PFSK-1 (cell line): ENCODE data around the gene HFE.

Source experiments
- FOXP2 ChIP-seq: optimal IDR thresholded peaks from 2 replicates; pipeline ENCODE3; 2011; ENCODE audit warnings: borderline replicate concordance, control low read depth, inconsistent platforms; ENCODE audit not compliant: insufficient read depth; ENCODE audit errors: extremely low read length, extremely low read depth
- POLR2AphosphoS5 ChIP-seq: IDR thresholded peaks from 2 replicates; pipeline ENCODE4 v1.6.1; 2012; ENCODE audit warnings: low read depth, mild to moderate bottlenecking, control low read depth, low read length, moderate library complexity
- SIN3A ChIP-seq: IDR thresholded peaks from 2 replicates; pipeline ENCODE4 v1.6.1; 2012; ENCODE audit warnings: mild to moderate bottlenecking, low read length, moderate library complexity, borderline replicate concordance; ENCODE audit not compliant: insufficient read depth
- TAF1 ChIP-seq: IDR thresholded peaks from 2 replicates; pipeline ENCODE4 v1.6.1; 2012; ENCODE audit warnings: low read length, control low read depth, borderline replicate concordance; ENCODE audit not compliant: insufficient read depth
- TF ChIP-seq, protein P1 (sequence below), 2 experiments: IDR thresholded peaks; 2 replicates each; pipeline versions ENCODE4 v1.6.1 to v1.8.0; 2011 to 2012; ENCODE audit warnings: low read depth in 2 of 2, low read length in 2 of 2, control low read depth in 1 of 2, inconsistent platforms in 1 of 2, mild to moderate bottlenecking in 1 of 2, moderate library complexity in 1 of 2; ENCODE audit not compliant: insufficient read depth in 1 of 2

Gene HFE

DNA sequence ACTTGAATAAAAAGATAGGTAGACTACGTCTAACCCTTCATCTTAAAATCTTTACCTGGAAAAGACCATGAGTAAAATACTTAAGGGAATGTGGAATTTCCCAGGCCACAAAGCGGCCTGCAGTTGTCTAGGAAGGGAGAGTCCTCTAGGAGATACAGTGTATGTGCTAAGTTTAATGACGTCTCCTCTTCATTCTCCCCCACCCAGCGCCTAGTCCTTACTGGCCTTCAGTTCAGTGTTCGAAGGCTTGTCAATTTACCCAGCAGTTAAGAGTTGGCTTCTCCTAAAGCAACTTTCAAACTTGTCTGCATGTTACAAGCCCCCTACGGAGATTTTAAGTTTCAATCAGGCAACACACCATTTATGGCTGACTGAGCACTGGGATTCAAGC, 35.2 kb downstream of the HFE start:
- no peak for TF ChIP-seq FOXP2
- TF ChIP-seq, protein P1, sequence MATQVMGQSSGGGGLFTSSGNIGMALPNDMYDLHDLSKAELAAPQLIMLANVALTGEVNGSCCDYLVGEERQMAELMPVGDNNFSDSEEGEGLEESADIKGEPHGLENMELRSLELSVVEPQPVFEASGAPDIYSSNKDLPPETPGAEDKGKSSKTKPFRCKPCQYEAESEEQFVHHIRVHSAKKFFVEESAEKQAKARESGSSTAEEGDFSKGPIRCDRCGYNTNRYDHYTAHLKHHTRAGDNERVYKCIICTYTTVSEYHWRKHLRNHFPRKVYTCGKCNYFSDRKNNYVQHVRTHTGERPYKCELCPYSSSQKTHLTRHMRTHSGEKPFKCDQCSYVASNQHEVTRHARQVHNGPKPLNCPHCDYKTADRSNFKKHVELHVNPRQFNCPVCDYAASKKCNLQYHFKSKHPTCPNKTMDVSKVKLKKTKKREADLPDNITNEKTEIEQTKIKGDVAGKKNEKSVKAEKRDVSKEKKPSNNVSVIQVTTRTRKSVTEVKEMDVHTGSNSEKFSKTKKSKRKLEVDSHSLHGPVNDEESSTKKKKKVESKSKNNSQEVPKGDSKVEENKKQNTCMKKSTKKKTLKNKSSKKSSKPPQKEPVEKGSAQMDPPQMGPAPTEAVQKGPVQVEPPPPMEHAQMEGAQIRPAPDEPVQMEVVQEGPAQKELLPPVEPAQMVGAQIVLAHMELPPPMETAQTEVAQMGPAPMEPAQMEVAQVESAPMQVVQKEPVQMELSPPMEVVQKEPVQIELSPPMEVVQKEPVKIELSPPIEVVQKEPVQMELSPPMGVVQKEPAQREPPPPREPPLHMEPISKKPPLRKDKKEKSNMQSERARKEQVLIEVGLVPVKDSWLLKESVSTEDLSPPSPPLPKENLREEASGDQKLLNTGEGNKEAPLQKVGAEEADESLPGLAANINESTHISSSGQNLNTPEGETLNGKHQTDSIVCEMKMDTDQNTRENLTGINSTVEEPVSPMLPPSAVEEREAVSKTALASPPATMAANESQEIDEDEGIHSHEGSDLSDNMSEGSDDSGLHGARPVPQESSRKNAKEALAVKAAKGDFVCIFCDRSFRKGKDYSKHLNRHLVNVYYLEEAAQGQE (IDR thresholded peaks at IDR 0.05; ENCODE audit: insufficient read depth in 1 of 2, low read depth in 2 of 2, low read length in 2 of 2), result no peak
- TF ChIP-seq POLR2AphosphoS5, result no peak
- no peak for TF ChIP-seq SIN3A
- no peak for TF ChIP-seq TAF1

DNA sequence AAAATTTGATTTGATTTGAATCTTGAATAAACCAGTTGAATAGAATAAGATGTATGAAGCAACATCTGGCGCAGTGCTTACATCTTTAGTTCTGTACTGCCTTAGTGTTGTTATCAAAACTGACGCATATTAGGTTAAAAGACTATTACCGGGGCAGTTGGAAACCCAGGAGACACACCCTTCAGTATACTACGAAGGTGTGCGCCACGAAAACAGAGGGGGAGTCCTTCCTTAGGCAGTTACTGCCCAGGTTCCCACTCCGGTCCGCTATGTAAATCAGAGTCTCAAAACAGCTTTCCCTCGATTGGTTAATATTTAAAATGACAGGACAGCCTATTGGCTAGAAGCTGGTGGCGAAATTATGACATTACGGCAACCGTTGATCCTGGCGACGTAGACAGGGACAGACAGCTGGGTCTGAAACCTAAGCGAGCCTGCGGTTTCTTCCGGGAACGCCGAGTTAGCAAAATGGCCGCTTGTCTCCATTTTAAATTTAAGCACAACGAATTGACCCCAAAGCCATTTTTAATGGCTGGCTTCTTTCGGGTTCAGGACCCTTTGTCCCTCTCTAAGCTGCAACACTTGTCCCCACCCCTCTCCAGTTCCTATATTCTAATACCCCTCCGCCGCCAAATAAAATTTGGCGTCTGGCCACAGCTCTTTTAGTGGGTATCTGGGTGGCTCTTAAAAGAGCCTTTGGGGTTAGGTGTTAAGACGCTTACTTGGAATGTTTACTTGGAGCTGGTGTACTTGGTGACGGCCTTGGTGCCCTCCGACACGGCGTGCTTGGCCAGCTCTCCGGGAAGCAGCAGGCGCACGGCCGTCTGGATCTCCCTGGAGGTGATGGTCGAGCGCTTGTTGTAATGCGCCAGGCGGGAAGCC, 35.8 kb downstream of the HFE start:
- TF ChIP-seq POLR2AphosphoS5, result peak; percentile 74; the same call in 1 of the 2 replicates
- TF ChIP-seq SIN3A, result peak; percentile 99
- TF ChIP-seq FOXP2, result no peak
- peak; percentile 69; the same call in 1 of the 2 replicates for TF ChIP-seq TAF1
- TF ChIP-seq, protein P1 (IDR thresholded peaks at IDR 0.05; ENCODE audit: insufficient read depth in 1 of 2, low read depth in 2 of 2, low read length in 2 of 2), result peak; percentile 46 to 75; a peak in 3 of 4 replicates

GRCh38 chr6:26123675-26123946, 36.4 kb downstream of the HFE start:
- TF ChIP-seq, protein P1 (IDR thresholded peaks at IDR 0.05; ENCODE audit: insufficient read depth in 1 of 2, low read depth in 2 of 2, low read length in 2 of 2), result no peak
- no peak for TF ChIP-seq SIN3A
- TF ChIP-seq FOXP2, result no peak
- TF ChIP-seq POLR2AphosphoS5, result peak; percentile 96
- TF ChIP-seq TAF1, result no peak; the same call in 1 of the 2 replicates

- TF ChIP-seq, protein P1 (IDR thresholded peaks at IDR 0.05; ENCODE audit: insufficient read depth in 1 of 2, low read depth in 2 of 2, low read length in 2 of 2), result peak in 1 of 2 experiments; percentile 21; a peak in 1 of 4 replicates
- TF ChIP-seq POLR2AphosphoS5 (peak; percentile 97), FOXP2 (peak; percentile 25), SIN3A (peak; percentile 67; the same call in 1 of the 2 replicates), TAF1 (peak; percentile 91; the same call in 1 of the 2 replicates)
Observed at GRCh38 chr6:26123947-26124780, 36.9 kb downstream of the HFE start.
